GM12878 (cell line): Measurements from ENCODE around the gene GJC3. TPM values are rescaled to one million over a fixed set of nuclear protein-coding genes. Genes with fewer than 3 reads are reported as not detected.
"Not testable (repeated sequence)": the region's sequence is repeated elsewhere in the genome, so short reads cannot be mapped to it uniquely, and the experiment has no call there.

Experiments used
- ATAC-seq: fragments of 200-7000 bp; cut with Tn5 transposase; 3 replicates; pipeline ENCODE4 v1.9.1; 2020; ENCODE audit warnings: mild to moderate bottlenecking, moderate library complexity
- BruUV-seq: library from RNA; stranded (reverse); fragments of 400-500 nt; replicated peaks from 2 replicates; lab custom pipeline; 2021; lab: Mats Ljungman, UMichigan
- CTCF ChIA-PET: fragments of 300-600 bp; sonication (Branson Sonifier 250); formaldehyde crosslinking; extraction: SDS; loops from one replicate; lab custom pipeline; 2021; ENCODE audit warnings: inconsistent platforms; lab: Yijun Ruan, JAX
- POLR2A ChIA-PET: fragments of 350-600 bp; formaldehyde crosslinking; extraction: SDS; loops from one replicate; lab custom pipeline; 2021; ENCODE audit warnings: inconsistent platforms; lab: Charles Lee
- RAD21 ChIA-PET: fragments of 300-600 bp; sonication (Branson Sonifier 250); formaldehyde crosslinking; loops from one replicate; lab custom pipeline; 2023; ENCODE audit warnings: antibody characterized with exemption; ENCODE audit not compliant: unreplicated experiment; lab: Charles Lee
- SMC1A ChIA-PET: fragments of 300-600 bp; sonication (Branson Sonifier 250); formaldehyde crosslinking; loops from one replicate; lab custom pipeline; 2023; ENCODE audit not compliant: unreplicated experiment, uncharacterized antibody; lab: Charles Lee
- DNase-seq: peaks from one replicate; pipeline ENCODE4 v3.0.0-alpha.2; 2011; ENCODE audit warnings: low read depth, low spot score
- FAIRE-seq: peaks from 3 replicates; lab custom pipeline; 2011; peaks lifted over from hg19 to GRCh38; lab: Jason Lieb, UNC
- H2AFZ ChIP-seq: 2 replicates; pipeline ENCODE4 v1.6.0; 2011; ENCODE audit warnings: low read depth, low read length, control low read depth; ENCODE audit not compliant: control insufficient read depth
- H3K27ac ChIP-seq: 2 replicates; pipeline ENCODE4 v1.5.1; 2011; ENCODE audit warnings: control low read depth; ENCODE audit not compliant: control insufficient read depth, insufficient read depth
- H3K27me3 ChIP-seq, 2 experiments: replicated peaks in 1 of 2; 2 replicates each; pipeline versions ENCODE4 v1.6.0 to v1.6.1; 2011; ENCODE audit warnings: low read length in 1 of 2; ENCODE audit not compliant: control insufficient read depth in 2 of 2, insufficient read depth in 2 of 2
- H3K36me3 ChIP-seq, 2 experiments: 2 replicates each; pipeline ENCODE4 v1.5.1; 2011; ENCODE audit warnings: low read length in 1 of 2; ENCODE audit not compliant: control insufficient read depth in 2 of 2, insufficient read depth in 2 of 2
- H3K4me1 ChIP-seq: 2 replicates; pipeline ENCODE4 v1.6.1; 2011; ENCODE audit warnings: mild to moderate bottlenecking, low read length, moderate library complexity, mixed read lengths; ENCODE audit not compliant: control insufficient read depth, insufficient read depth
- H3K4me2 ChIP-seq: 2 replicates; pipeline ENCODE4 v1.6.0; 2011; ENCODE audit warnings: control low read depth; ENCODE audit not compliant: control insufficient read depth, insufficient read depth
- H3K4me3 ChIP-seq: fragments of 200-600 bp; sonication (generic); 2 replicates; pipeline ENCODE4 v1.5.1; 2016
- H3K79me2 ChIP-seq: 2 replicates; pipeline ENCODE4 v1.6.0; 2011; ENCODE audit warnings: low read length; ENCODE audit not compliant: control insufficient read depth, insufficient read depth
- H3K9ac ChIP-seq: 2 replicates; pipeline ENCODE4 v1.8.0; 2011; ENCODE audit warnings: low read length, control low read depth, mixed read lengths; ENCODE audit not compliant: control insufficient read depth, insufficient read depth
- H3K9me3 ChIP-seq: replicated peaks from 3 replicates; pipeline ENCODE4 v1.5.1; 2011; ENCODE audit warnings: mild to moderate bottlenecking, low read length; ENCODE audit not compliant: control insufficient read depth, insufficient read depth
- H4K20me1 ChIP-seq: 2 replicates; pipeline ENCODE4 v1.6.0; 2011; ENCODE audit not compliant: control insufficient read depth, insufficient read depth
- CBX5 ChIP-seq: sonication (generic); IDR thresholded peaks from 2 replicates; pipeline ENCODE4 v1.6.1; 2016; ENCODE audit warnings: low read depth, moderate library complexity, mild to moderate bottlenecking, inconsistent platforms
- EP300 ChIP-seq, 2 experiments: fragments of 150-350 bp in 1 of 2; IDR thresholded peaks; 2 replicates each; pipeline ENCODE4 v1.6.1; 2011 to 2012; ENCODE audit warnings: low read depth in 2 of 2, low read length in 2 of 2, borderline replicate concordance in 1 of 2, improper control_type of control experiment in 1 of 2, inconsistent platforms in 1 of 2; ENCODE audit not compliant: control insufficient read depth in 1 of 2
- FOXK2 ChIP-seq: fragments of 450-650 bp; IDR thresholded peaks from 2 replicates; pipeline ENCODE4 v1.6.1; 2017; ENCODE audit warnings: mild to moderate bottlenecking, moderate library complexity
- HDGF ChIP-seq: fragments of 450-650 bp; IDR thresholded peaks from 2 replicates; pipeline ENCODE4 v1.6.1; 2016; ENCODE audit warnings: antibody characterized with exemption
- MEF2A ChIP-seq: IDR thresholded peaks from 2 replicates; pipeline ENCODE4 v1.6.1; 2011; ENCODE audit warnings: low read depth, mild to moderate bottlenecking, low read length, moderate library complexity; ENCODE audit not compliant: insufficient read depth
- NKRF ChIP-seq: fragments of 450-650 bp; conservative IDR thresholded peaks from 2 replicates; pipeline ENCODE4 v1.6.1; 2017; ENCODE audit warnings: mild to moderate bottlenecking, moderate library complexity
- NR2F1 ChIP-seq: fragments of 450-650 bp; conservative IDR thresholded peaks from 2 replicates; pipeline ENCODE4 v1.6.1; 2017; ENCODE audit warnings: mild to moderate bottlenecking
- POU2F2 ChIP-seq: IDR thresholded peaks from 3 replicates; pipeline ENCODE4 v1.6.1; 2011; ENCODE audit warnings: low read depth, mild to moderate bottlenecking, low read length, borderline replicate concordance
- SMAD5 ChIP-seq: IDR thresholded peaks from 2 replicates; pipeline ENCODE4 v1.6.1; 2016; ENCODE audit warnings: antibody characterized with exemption, low read depth
- SMC3 ChIP-seq: IDR thresholded peaks from 2 replicates; pipeline ENCODE4 v1.6.1; 2011; ENCODE audit warnings: low read length, improper control_type of control experiment, borderline replicate concordance
- SUZ12 ChIP-seq: fragments of 200-600 bp; sonication (generic); IDR thresholded peaks from one replicate; pipeline ENCODE4 v1.6.1; 2018; ENCODE audit warnings: antibody characterized with exemption, mild to moderate bottlenecking; ENCODE audit not compliant: unreplicated experiment
- ZSCAN29 ChIP-seq: fragments of 450-650 bp; IDR thresholded peaks from 2 replicates; pipeline ENCODE4 v1.6.1; 2017; ENCODE audit warnings: mild to moderate bottlenecking, moderate library complexity
- WGBS: methylation state at CpG from one replicate; pipeline ENCODE4 v1.1.6; 2016; ENCODE audit warnings: low lambda C conversion rate; ENCODE audit not compliant: insufficient replicate concordance, insufficient coverage; ENCODE audit errors: missing lambda C conversion rate; 5-methylcytosine and 5-hydroxymethylcytosine counted together
- in situ Hi-C: fragments of 300-500 bp; cut with MboI; formaldehyde crosslinking; loops from 9 replicates; pipeline ENCODE4 v1.14.3; 2018; ENCODE audit warnings: mixed read lengths
- intact Hi-C: fragments of 100-400 bp; cut with micrococcal nuclease; formaldehyde crosslinking; loops from one replicate; pipeline ENCODE4 v1.14.2; 2022; ENCODE audit not compliant: unreplicated experiment
- polyA plus RNA-seq, 11 experiments: library from polyadenylated mRNA; depleted of rRNA in 4 of 11; unstranded in 6 of 11; stranded (reverse) in 5 of 11; fragments of >200 nt; fragmentation: Nextera tagmentation in 4 of 11; fragmentation: Illumina TruSeq in 1 of 11; extraction: Ambion mirVana in 4 of 11; extraction: Trizol in 1 of 11; gene quantifications; 1 replicate in 1 of 11; 2 replicates in 10 of 11; pipeline versions ENCODE4 v1.2.1 to v1.2.3, GENCODE V29; 2011 to 2016; ENCODE audit warnings: inconsistent platforms in 2 of 11, missing spikeins in 2 of 11, low read depth in 1 of 11
- total RNA-seq, 4 experiments: library from RNA; depleted of rRNA in 3 of 4; stranded (reverse); fragments of >200 nt in 3 of 4; fragmentation: Illumina TruSeq in 1 of 4; extraction: Trizol in 1 of 4; gene quantifications; 2 replicates each; pipeline versions ENCODE4 v1.2.1 to v1.2.3, GENCODE V29; 2013 to 2021

The GJC3 gene
- total and polyA plus RNA-seq, 10 of the 15 experiments (the other 5 are each of a cell fraction or from before 2014, with no cell fraction given), result 0.06 to 0.18 (median 0.09) TPM; not detected in 6

DNA sequence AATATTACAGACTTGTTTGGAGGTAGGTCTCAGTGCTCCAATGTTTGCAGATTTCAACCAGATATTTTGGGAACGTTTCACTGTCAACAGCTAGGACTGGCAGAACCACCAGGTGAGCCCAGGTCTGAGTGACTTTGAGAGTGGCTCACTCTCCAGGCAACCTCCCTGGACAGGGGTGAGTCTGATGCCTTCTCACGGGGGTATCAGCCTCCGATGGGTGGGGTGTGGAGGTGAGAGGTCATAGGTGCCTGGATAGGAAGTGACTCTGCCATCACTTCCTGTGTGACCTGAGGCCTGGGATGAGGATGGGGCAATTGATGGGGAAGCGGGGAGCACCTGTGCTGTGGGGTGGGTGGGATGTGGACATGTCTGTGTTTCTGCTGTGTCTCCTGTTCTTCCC lies 41.8 kb upstream of the GJC3 start:
- Histone ChIP-seq H3K4me1 (no peaks in the 10 kb centered on the region), H3K4me3 (no peak overlapping the region), H3K9me3 (no peaks in the 10 kb centered on the region), H3K27ac (no peak overlapping the region), H3K27me3 (no peaks in the 10 kb centered on the region), H3K79me2 (no peaks in the 10 kb centered on the region), H4K20me1 (no peaks in the 10 kb centered on the region), H3K9ac (no peak overlapping the region), H2AFZ (no peak overlapping the region), H3K4me2 (no peak overlapping the region), H3K36me3 (no peaks in the 10 kb centered on the region)
- CTCF ChIA-PET, result no interaction called here
- DNase-seq, result no peak
- POLR2A ChIA-PET, result no interaction called here
- ATAC-seq, result no peak
- no peak for TF ChIP-seq CBX5
- TF ChIP-seq ZSCAN29, result no peak
- TF ChIP-seq FOXK2, result no peak
- no peak for TF ChIP-seq EP300 (IDR thresholded peaks at IDR 0.05; ENCODE audit: borderline replicate concordance in 1 of 2, control insufficient read depth in 1 of 2, low read depth in 2 of 2, low read length in 2 of 2)
- no peak for TF ChIP-seq SMC3
- TF ChIP-seq MEF2A, result no peak
- no peak for TF ChIP-seq SMAD5
- TF ChIP-seq SUZ12, result no peak
- TF ChIP-seq HDGF, result no peak
- TF ChIP-seq POU2F2, result no peak
- TF ChIP-seq NKRF, result no peak
- no peak for TF ChIP-seq NR2F1
- 2% methylated on average over 3 of the region's 4 CpGs for WGBS
- SMC1A ChIA-PET, result no interaction called here
- in situ Hi-C loops, result no loop called here
- RAD21 ChIA-PET, result no interaction called here
- BruUV-seq, result no TSS peak
- FAIRE-seq, result no peak
- intact Hi-C loops, result no loop called here

DNA sequence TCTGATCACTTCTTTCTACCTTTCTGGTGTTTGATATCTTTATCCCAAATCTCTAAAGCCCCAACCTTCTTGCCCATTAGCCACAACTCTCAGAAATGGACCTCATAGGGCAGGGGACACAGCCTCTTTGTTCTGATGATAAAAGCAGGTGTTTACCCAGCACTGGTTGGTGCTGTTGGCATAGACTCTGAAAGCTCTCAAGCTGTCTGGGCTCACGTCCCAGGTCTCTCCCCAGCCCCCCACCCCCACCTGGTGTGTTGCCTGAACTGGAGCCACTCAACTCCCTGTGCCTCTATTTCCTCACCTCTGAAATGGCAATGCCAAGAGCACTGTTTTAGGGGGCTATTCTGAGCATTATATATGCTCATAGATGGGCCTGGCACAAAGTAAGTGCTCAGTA lies 40.4 kb upstream of the GJC3 start:
- WGBS, result 0% methylated on average over 1 of the region's 1 CpG

More for the DNA sequence above, 40.4 kb upstream of the GJC3 start:
- BruUV-seq, SMC1A ChIA-PET, ATAC-seq, H3K36me3 ChIP-seq, DNase-seq, H2AFZ ChIP-seq, H3K79me2 ChIP-seq, H3K4me3 ChIP-seq, H3K9ac ChIP-seq, CTCF ChIA-PET, intact Hi-C loops, FAIRE-seq, H3K9me3 ChIP-seq, H3K27ac ChIP-seq, in situ Hi-C loops, H3K4me1 ChIP-seq, H4K20me1 ChIP-seq, RAD21 ChIA-PET, H3K4me2 ChIP-seq, H3K27me3 ChIP-seq: not testable (repeated sequence)
- POLR2A ChIA-PET, result interaction anchor here (0.7 kb wide), 1 partner anchor 38 kb away, joined by 5 read pairs; no protein-coding TSS in a partner anchor
